Esophagus squamous epithelium (tissue), 4 donors: Measurements from ENCODE around the gene DUSP10.

Experiments used
- POLR2A ChIP-seq, 4 donors: fragments of 450-650 bp; IDR thresholded peaks; one replicate each; pipeline ENCODE4 v1.6.1; 2017; ENCODE audit warnings: antibody characterized with exemption in 4 of 4, mild to moderate bottlenecking in 4 of 4, moderate library complexity in 3 of 4
- TF ChIP-seq, protein P1 (sequence below), 6 experiments: fragments of 450-650 bp in 4 of 6; fragments of 200-600 bp in 2 of 6; sonication (generic) in 2 of 6; IDR thresholded peaks; one replicate each; pipeline ENCODE4 v1.5.1; 2016 to 2019; ENCODE audit warnings: antibody characterized with exemption in 6 of 6, mild to moderate bottlenecking in 4 of 6, moderate library complexity in 4 of 6

DNA sequence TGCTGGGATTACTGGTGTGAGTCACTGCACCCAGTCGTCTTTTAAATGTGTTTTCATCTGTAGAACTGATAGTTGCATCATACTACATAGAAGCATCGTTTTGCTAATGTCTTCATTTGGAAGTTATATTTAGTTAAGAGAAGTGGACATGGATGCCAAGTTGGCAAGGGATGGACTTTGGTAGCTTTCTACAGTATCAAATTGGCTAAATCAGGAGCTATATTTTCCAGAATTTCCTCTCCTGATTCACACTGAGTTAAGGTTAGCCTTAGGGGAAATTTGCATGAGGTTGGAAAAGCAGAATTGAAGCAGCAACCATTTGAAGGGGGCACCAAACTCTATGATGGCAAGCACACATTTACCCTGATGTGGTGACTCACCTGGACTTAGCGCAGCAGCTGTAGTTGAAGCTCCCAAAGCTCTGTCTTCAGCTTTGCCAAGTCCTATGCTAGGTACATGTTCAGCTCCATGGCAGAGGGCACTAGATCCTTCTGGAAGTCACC lies 43.9 kb downstream of the DUSP10 start:
- TF ChIP-seq, protein P1, sequence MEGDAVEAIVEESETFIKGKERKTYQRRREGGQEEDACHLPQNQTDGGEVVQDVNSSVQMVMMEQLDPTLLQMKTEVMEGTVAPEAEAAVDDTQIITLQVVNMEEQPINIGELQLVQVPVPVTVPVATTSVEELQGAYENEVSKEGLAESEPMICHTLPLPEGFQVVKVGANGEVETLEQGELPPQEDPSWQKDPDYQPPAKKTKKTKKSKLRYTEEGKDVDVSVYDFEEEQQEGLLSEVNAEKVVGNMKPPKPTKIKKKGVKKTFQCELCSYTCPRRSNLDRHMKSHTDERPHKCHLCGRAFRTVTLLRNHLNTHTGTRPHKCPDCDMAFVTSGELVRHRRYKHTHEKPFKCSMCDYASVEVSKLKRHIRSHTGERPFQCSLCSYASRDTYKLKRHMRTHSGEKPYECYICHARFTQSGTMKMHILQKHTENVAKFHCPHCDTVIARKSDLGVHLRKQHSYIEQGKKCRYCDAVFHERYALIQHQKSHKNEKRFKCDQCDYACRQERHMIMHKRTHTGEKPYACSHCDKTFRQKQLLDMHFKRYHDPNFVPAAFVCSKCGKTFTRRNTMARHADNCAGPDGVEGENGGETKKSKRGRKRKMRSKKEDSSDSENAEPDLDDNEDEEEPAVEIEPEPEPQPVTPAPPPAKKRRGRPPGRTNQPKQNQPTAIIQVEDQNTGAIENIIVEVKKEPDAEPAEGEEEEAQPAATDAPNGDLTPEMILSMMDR (IDR thresholded peaks at IDR 0.05), result no peak
- no peak for TF ChIP-seq POLR2A (IDR thresholded peaks at IDR 0.05)
